ENCODE data around the gene NRP2.

Gene NRP2

DNA sequence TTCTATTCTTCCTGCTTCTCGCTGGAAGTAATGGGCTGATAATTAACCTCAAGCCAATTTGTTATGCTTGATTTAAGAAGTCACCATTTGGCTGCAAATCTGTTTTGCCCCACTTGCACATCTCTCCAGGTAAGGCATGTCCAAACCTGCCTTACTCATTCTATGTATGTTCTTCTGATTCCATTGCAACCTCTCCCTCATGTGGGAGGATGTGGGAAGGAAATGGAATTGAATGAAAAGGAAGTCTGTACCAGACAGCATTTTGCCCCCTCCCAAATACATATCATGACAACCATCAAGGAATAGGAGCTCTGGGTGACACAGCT is 131.7 kb downstream of the NRP2 start:
- DNase-seq, result no peak

DNA sequence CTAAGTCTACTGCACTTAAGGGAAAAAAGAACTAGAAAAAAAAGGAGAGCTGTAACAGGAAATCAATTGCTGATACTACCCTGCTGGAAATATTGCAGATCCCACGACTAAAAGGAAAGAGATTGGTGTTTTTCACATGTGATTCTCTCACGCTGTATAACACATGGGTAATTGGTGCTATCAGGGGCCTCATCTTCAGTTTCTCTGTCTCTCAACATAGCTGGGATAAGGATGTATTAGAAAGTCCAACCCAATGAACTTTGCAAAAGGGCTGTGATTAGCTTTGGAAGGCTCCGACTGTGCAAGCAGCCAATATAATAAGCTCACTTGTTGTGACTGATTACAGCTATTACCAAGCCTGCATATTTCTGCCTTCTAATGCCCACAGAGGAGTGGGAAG is 133.4 kb downstream of the NRP2 start:
- no peak for DNase-seq

DNA sequence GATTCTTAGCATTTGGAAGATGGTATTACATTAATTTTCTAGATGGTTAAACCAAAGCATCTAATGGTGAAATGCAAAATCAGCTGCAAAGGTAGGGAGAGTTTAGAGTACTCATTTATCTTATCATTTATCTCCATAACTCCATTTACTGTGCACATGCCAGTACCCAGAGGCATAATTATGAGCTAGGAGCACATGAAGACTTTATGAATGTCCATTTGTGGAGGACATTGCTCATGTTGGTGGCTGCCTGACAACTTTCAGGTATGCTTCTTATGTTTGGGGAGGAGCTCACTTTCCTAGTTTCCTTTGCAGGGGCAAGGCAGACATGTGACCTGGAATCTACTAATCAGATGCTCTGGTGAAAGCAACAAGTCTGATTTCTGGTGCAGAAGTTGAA is 134.0 kb downstream of the NRP2 start:
- DNase-seq, result no peak

DNA sequence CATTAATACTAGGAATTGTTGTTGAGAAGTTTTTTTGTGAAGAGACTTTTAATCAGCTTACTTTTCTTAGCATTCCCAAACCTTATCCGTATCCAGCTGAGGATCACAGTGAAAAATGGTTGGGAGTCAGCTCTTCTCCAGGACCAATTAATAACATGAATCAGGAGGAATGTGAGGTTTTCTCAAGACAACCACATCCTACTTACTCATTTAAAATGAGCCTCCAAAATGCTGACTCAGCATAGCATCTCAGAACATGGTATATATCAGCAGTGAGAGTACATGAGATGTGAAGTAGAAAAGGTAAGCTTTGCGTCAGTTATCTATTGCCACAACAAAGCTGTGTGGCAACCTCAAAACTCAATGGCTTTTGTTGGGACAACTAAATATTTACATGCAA is 140.3 kb downstream of the NRP2 start:
- no peak for DNase-seq

DNA sequence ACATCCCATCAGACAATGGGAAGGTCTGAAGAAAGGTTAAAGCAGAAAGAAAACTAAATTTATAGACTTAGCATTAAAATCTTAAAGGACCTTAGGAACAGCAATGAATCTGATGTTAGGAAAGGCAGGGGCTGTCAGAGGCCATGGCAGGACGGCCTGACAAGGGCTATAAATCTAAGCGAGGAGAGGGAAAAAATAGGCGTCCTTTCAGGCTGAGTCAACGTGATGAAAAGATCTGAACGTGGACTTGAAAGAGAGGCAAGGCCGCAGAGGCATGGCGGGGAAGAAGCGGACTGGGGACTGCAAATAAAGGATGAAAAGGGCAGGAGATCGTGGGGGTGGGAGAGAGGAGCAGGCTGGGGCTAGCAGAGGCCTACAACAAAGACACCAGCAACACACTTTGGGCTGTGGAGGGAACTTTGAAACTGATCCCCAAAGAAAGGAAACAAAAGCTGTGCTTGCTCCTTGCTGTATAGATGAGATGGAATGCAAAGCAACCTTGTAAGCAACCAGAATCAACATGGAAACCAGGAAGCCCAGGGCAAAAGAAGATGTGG is 145.6 kb downstream of the NRP2 start:
- no peak for DNase-seq

DNA sequence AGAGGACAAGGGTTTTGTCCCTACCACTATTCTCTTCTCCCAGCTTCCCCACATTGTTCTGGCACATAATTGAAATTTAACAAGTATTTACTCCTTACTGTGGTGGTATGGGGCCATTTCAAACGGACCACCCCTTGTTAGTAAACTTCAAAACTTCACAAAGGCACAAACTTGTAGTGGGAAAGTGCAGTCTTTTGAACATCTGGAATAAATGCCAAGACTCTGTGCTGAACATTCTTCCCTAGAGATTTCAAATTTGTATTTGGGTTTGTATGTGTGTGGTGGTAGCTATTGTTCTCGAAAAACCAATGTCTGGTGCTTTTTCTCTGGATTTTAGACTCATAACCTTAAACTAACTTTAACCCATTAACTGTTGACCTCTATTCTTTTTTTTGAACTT is 151.6 kb downstream of the NRP2 start:
- DNase-seq, result no peak

DNA sequence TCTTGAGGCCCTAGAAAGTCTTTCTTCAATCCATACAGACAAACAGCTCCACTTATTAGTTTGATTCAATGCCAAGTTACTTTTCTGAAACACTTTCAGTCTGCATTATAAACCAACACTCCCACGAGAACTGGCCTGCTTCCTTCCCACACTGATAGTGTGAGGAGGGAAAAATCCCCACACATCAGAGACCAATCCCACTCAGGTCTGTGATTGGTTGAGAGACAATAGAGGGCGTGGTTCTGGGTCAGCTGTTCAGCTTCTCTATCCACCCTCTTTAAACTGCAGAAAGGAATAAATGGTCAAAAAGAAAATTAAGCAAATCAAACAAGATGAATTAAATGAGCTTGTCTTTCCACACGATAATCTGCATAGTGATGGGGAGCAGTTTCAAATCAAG is 152.5 kb downstream of the NRP2 start:
- no peak for DNase-seq

DNA sequence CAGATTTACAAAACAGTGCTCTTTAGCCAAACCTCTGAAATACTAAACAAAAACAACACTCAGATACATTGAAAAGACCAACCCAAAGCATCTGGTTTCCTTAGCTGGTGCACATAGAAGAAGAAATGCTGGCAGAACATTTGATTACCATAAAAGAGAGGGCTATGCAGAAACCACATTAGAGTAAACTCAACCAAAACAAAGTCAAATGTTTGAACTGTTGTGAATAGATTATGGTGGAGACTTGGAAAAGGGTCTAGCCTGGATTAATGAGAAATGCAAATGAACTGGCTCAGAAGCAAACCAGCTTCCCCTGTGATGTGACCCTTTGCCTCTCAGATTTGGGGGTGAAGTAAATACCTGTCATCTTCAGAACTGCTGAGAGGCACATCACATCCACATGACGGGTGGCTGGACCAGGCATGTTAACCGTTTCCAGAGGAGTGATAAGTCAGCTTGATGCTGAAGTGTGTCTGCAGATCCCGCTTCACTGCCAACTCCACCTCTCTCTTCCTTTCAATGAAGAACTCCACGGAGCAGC is 153.0 kb downstream of the NRP2 start:
- DNase-seq, result no peak

DNA sequence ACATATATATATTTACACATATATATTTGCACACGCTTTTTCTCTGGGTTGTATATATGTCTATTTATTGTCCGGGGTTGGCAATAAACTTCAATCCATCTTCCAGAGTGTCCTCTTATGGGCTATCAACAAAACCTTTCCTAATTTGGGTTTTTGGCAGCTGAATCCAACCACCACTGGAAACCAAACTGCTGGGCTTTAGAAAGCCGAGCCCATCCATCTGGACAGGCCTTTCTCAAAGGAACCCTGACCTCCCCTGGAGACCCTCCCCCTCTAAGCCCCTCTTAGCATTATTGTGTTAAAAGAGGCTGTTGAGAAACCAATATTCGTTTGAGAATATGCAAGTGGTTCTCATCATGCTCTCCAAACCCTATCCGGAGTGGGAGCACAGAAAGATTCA is 153.6 kb downstream of the NRP2 start:
- no peak for DNase-seq

DNA sequence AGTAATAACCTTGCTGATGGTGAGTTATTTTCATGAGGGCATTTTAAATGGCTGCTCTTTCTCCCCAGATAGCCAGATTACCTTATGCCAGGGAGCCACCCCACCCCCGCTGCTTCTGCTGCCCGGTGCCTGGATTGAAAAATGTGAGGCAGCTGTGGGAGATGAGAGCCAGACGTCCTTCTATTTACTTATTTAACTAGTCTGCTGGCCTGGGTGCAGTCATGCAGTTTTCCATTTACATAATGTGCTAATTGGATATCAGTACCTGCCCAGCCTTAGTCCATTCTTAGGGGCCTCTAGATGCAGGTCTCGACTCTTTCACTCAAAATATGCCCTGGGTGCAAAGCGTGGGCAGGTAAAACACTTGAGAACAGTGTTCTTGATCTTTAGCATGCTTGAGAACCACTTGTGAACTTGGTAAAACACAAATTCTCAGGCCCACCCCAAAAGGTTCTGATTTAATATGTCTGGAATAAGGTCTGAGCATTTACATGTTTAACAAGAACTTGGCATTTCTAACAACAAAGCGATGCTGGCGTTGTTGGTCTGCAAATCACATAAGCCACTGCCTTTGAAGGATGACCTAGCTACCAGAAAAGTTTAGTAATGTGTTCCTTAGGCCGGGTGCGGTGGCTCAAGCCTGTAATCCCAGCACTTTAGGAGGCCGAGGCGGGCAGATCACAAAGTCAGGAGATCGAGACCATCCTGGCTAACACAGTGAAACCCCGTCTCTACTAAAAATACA is 154.3 kb downstream of the NRP2 start:
- DNase-seq, result no peak

DNA sequence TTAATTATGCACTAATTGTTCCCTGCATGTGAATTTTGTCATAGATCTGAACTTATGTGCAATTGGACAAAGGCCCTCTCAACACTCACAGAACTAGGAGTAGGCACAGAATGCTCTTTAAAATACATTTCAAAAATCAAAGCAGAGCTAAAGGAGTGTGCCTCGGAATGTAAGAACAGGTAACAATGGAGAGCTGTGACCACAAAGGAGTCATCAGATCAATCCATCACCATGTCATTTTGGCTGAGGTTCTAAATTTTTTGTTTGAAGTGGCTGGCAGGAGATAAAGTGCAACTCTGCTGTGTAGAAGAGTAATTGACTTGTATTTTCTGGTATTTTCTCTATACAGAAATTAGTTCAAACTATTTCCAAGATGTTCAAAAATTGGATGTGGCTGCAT is 155.4 kb downstream of the NRP2 start:
- no peak for DNase-seq

DNA sequence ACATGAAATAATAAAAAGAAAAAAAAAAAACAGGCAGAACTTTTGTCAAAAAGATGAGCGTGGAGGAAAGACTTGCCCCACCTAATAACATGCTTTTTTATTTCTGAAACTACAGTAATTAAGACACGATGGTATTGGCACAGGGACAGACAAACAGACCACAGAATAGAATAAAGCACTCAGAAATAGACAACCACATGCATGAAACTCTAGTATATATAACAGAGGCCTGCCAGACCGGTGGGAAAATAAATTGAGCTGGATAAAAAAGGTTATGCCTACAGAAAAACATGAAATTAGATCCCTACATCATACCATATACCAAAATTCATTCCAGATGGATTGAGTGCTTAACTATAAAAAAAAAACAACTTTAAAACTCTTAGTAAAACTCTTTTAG is 163.1 kb downstream of the NRP2 start:
- no peak for DNase-seq
